Measurements from ENCODE around the gene DHX34.

DNA sequence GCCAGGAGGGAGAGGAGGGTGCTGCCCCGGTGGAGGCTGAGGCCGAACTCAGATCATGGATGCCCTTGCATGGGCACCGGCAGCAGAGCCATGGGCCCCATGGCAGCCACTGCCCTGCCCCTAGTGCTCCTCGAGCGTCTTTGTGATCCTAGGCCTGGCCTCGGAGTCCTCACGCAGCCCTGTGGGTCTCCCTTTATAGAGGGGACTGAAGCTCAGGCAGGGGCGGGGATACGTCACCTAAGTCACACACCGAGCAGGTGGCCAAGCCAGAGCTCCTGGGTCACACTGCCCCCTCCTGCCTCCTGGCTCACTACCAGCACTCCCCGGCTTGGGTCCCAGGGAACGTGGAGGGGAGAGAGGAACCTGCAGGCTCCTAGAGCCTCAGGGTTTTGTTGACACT lies 28.7 kb downstream of the DHX34 start:
- TF ChIP-seq CTCF (IDR thresholded peaks at IDR 0.05; ENCODE audit: poor library complexity) (no peak), EZH2 (IDR thresholded peaks at IDR 0.05; ENCODE audit: borderline replicate concordance) (no peak)

Data from hepatocyte (in vitro differentiated cells).